Activated CD8-positive, alpha-beta memory T cell treated with anti-CD3 and anti-CD28 coated beads, Interleukin-2, amount 50 U/mL, for 4 hours (primary cell): ENCODE measurements around the gene TAS1R3.
A peak's percentile ranks its signal among the peaks of the same experiment; 100 is the strongest.

Source experiments
- DNase-seq: peaks from one replicate; pipeline ENCODE4 v3.0.0-alpha.2; 2020

Gene TAS1R3

DNA sequence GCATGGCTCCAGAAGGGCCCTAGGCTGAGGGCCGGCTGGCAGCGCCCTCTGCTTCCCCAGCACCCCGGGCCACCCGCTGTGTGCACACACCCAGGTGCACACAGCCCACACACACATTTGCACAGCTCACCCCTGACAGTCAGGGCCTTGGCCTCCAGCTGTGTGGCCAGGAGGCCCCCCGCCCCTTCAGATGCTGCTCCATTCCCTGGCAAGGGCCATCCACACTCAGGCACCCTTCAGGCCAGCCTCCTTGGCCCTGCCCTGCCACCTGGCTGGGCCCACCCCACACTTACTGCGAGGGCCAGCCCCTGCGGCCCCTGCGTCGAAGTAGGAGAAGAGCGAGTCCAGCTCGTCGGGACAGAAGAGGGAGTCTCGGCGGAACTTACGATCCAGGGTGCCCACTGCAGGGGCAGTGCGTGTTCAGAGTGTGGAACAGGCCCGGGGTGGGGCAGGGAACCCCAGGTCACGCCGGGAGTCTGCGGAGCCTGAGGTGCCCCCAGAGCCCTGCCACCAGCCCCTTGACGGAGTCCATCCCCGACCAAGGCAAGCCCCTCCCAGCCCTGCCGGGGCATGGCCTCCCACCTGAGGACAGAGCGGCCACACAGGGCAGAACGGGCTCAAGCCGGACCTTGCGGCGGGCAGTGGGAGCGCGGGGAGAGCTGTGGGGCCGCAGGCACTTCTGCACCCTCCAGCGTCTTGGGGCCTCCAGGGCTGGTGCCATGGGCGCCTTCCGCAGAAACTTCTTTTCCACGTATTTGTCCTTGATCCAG lies 35.7 kb upstream of the TAS1R3 start:
- no peak for DNase-seq

DNA sequence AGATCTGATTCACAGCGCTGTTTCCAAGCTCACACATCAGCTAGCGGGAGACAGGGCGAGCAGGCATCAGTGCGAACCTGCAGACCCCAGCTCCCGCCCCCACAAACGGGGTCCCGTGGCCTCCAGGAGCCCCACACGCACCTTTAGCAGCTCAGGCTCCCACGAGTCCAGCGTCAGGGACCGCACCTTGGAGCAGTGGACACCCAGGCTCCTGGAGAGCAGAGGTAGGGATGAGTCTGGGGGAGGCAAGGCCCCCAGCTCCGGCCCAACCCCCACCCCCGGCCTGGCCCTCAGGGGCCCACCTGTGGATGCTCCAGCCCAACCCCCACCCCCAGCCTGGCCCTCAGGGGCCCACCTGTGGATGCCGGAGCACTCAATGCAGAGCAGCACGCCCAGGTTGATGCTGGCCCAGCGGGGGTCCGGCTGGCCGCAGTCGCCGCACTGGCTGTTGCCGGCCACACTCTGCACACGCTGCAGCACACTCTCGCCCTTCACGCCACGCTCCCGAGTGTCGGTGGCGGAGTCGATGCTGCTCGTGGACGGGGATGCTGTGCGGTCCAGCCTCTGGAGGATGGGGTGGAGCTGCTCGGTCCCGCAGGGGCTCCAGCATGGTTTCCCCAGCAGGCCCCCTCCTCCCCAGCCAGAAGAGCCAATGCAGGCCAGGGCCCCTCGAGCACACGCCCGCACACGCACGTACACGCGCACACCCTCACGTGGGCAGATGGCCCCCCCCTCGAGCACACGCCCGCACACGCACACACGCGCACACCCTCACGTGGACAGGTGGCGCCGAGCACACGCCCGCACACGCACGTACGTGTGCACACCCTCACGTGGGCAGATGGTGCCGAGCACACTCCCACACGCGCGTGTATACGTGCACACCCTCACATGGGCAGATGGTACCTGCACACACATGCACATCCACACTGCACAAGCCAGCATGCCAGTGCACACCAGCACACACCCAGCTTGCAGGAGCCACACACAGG lies 34.7 kb upstream of the TAS1R3 start:
- no peak for DNase-seq

DNA sequence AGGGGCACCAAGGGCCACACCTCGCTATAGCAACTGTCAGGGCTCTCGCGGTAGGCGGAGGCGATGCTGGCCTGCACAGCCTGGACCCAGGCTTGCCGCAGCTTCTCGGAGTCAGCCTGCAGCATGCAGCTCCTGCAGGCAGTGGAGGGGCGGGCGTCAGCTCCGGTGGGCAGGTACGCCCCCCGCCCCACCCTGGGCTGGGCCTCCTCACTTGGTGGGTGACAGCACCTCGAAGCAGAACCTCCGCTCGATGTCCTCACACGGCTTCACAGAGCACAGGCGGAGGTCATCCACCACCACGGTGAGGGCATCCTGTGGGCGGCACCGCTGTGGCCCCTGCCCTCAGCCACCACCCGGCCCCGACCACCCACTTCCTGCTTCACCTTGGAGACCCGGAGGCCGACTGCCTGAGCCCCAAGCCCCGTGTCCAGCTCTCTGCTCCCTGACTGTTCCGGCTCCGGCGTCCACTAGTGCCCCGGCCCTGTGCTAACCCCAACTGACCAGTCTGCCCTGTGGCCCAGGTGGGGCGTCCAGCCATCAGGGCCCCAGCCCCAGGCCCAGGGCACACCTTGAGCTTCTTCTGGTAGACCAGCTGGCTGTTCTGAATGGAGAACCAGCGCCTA lies 33.2 kb upstream of the TAS1R3 start:
- DNase-seq, result no peak

DNA sequence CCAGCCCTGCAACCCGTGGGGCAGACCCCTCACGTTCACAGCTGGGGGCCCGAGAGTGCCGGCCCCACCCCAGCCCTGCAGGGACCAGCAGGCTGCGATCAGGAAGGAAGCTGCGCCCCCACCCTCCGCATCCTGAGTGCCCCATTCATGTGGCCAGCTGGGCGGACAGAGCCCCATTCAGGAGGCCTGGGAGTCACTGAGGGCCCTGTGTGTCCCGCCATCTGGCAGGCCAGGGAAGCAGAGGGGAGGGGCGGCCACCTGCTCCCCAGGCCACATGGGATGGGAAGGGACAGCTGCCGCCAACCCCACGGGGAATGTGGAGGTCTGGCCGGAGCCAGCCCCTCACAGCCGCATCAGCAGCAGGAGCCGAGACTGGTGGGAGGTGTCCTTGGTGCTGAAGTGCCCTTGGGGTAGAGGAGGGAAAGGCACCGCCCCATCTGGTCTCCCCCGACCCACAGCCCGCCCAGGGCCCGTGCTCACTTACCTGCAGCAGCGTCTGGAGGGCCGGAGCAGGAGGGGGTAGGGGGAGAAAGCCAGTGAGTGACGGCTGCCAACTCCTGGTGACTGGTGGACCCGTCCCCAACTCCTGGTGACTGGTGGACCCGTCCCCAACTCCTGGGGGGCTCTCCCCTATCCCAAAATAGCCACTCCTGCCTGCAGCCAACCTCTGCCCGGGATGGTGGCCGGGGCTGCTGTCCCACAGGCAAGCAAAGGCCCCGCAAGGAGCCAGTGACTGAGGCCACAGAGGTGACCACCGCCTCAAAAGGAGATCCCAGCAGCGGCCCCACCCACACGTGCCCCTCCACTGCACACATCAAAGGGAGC lies 32.0 kb upstream of the TAS1R3 start:
- DNase-seq, result no peak

DNA sequence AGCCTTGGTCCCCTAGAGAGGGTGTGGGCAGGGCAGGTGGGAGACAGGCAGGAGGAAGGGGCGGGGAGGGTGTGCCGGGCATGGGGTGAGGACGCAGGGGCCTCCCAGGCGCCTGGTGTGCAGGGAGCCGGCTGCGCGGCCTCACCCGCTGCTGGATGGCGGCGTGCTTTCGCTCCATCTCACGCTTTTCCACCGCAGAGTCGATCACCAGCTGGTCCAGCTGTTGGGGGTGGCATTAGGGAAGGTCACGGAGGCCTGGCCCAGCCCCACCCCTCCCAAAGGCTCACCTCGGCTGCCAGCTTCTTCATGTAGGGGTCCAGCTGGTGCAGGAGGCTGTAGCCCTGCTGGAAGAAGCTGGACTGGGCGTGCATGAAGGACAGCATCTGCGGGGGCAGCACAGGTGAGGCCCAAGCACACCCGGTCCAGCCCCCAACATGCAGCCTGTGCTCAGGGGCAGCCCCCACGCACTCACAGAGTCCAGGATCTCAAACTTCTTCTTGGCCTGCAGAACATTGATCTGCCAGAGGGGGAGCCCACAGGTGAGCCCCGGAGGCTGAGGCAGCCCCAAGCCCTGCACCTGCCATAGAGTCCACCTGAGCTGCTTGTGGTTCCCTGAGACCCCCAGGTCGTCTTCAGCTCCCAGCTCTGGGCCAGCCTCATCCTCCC lies 31.3 kb upstream of the TAS1R3 start:
- DNase-seq, result no peak

DNA sequence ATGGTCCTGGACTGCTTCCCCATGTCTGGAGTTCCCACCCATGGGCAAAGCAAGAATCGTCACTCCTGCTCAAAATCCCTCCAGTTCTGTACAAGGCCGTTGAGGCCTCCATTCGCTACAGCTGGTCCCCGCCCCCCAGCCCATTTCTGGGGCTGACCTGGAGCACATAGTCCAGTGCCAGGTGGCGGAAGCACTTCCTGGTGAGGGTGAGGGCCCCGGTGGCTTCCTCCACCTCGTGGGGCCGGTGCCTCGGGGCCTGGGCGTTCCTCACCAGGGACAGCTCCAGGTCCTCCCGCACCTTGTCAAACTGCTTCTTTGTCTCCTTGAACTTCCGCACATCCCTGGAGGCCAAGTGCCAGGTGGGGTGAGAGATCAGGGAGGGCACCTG lies 30.7 kb upstream of the TAS1R3 start:
- DNase-seq, result no peak

DNA sequence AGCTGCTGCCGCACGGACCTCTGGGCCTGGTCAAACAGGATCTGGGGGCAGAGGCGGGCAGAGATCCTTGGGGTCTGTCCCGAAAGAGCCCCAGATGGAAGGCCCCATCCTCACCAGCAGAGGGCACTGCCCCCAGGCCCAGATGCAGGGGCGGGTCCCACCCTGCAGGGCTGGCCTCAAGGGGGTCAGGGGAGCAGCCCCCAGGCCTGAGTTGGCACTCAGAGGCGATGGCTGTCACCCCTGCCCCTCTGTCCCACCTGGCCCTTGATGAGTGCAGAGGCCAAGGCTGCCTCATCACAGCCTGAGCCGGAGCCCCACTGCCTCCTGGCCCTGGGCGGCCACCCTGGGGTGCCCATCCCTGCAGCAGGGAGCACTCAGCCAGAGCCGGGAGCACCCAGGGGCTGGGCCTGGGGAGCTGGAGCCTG lies 29.1 kb upstream of the TAS1R3 start:
- DNase-seq, result no peak

DNA sequence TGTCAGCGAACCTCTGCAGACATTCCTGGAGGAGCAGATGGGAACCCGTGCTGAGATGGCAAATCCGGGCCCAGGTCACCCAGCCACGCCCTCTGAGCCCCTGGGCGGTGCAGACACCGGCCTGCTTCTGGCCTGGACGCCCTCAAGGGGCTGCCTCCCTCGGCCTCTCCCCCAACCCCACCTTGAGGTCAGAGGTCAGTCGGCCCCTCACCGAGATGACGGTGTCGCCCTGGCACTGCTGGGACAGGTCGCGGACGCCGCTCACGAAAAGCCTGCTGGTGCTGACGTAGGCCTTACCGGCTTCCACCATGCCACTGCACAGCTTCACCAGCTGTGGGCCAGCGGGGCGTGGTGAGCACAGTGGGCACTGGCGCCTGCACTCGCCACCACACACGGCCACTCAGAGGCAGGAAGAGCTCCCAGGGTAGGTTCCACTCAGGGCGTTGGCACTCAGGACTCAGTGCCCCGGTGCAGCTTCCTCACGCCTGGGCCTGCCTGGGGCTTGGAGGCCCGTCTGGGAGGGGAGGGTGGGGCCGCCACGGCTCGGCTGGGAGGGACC lies 28.1 kb upstream of the TAS1R3 start:
- no peak for DNase-seq

DNA sequence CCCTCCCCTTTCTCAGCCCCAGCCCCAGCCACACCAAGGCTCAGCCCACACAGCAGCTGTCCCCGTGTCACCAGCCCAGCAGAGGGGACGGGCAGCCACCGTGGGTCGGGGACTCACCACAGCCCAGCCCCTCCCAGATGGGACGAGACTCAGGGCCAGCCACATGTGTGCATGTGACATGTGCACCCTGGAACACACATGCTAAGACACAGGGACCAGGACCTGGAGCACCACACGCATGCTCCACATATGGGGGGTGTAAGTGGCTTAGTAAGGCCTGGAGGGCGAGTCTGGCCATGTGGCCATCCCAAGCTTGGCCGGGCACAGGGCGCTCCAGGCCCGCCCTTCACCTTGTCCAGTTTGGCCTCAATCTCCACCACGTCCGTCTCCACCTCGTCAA lies 27.3 kb upstream of the TAS1R3 start:
- DNase-seq, result no peak

DNA sequence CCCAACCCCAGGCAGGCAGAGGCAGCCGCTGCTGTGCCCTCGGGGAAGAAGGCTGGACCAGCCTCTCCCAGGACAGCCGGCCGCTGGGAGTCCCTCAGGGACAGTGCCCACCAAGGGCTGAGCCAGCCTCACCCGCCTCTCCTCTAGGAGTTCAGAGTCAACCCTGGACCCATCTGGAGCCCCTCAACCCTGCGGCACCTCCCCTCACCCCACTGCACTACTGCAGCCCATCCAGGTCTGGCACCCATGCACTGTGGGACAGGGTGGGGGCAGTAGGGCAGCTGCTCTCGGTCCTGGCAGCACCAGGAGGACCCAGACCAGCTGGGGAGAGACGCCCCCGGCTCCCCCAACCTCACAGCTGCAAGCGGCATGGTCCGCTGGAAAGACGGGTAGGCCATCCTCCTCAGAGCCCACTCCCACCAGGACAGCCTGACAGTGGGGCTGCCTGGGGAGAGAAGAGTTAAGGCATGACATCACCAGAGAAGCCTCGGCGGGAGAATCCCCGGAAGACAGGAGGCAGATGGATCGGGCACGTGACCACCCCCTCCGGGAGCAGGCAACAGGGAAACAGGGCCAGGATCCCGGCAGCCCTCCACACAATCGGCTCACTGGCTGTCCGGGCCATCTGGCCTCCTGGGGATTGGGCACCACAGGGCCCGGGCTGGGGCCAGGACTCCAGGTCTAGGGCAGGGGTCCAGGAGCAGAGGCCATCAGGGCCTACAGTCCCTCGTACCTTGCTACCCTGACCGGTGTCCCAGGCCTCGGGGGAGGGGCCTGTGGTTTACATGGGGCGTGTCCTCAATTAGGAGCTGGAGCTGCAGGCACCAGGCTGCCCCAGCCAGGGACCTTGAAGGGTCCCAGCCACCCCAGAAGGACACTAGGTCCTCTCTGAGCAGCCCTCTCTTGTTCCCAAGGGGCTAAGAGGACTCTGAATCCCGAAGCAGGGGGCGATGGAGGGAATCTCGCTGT lies 26.5 kb upstream of the TAS1R3 start:
- no peak for DNase-seq

DNA sequence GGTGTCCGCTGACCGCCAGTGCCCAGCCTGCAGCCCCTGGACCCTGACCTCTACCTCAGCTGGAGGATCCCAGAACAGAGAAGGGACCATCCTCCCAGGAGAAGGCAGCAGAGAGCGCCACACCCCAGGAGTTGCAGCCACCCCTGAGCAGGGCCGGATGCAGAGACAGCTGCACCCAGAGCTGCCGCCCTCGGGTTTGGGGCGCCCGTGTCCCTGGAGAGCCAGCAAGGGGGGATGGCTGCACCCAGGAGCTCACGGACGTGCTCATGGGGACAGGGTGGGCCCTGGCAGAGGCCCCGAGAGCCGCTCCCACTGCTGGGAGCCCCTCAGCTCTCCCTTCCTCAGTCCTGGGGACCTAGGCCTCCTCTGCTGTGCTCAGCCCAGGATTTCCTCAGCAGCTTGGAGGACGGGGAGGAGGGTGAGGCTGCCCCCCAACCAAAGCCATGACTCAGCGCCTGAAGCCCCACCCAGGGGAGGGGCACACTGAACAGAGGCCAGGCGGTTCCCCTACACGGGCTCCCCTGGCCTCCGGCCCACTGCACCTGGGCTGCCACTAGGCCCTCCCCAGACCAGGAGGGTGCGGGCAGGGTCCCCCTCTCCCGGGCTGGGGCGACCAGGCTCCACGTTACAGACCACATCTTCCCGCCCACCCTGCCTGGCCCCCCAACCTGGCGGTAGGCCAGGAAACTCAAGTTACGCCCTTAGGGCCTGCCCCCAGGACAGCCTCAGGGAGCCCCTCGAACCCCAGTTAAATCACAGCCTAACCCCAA lies 25.6 kb upstream of the TAS1R3 start:
- peak; percentile 84 for DNase-seq

DNA sequence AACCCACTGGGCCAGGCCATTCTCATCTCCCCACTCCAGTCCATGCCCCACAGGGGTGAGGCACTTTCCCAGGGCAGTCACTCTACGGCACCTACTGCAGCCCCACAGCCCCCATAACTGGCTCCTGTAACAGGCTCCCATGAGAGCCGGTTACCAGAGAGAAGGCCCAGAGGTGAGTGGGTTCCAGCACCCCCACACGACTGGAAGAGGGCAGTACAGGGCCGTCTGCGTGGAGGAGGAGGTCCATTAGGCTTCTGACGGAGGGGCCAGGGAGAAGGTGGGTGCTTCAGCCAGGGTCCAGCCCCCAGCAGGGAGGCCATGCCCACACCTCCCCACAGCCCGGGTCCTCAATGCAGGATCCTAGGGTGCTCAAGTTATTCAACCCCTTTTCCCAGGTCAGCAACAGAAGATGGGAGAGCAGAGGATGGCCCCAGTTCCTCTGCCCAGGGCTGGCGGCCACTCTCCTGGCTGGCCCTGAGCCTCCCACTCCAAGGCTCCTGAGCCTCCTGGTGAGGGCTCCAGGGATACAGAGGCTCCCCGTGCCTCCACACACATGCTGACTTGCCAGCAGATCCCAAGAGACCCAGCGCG lies 24.9 kb upstream of the TAS1R3 start:
- DNase-seq, result no peak

DNA sequence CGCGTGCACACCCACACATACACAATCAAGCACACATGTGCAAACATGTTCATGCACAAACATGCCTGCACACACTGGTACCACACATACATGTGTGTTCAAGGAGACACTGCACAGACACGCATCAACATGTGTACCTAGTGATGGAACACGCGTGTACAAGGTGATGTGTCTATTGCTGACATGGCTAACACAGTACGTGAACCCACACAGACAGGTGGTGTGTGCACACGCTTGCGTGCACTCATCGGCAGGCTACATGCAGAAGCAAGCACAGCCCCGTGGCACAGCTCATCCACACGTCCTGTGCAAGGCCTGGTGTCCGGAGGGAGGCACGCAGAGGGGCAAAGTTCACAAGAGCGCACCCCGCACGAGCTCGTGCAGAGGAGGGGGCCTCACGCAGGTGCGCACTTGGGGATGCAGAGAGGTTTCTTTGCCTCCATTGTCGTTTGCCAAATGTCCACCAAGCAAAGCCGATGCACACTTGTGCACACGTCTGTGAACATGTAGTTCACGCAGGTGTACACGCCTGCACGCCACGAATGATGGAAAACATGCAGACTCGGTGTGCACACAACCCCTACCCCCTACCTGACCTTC lies 24.3 kb upstream of the TAS1R3 start:
- DNase-seq, result no peak

DNA sequence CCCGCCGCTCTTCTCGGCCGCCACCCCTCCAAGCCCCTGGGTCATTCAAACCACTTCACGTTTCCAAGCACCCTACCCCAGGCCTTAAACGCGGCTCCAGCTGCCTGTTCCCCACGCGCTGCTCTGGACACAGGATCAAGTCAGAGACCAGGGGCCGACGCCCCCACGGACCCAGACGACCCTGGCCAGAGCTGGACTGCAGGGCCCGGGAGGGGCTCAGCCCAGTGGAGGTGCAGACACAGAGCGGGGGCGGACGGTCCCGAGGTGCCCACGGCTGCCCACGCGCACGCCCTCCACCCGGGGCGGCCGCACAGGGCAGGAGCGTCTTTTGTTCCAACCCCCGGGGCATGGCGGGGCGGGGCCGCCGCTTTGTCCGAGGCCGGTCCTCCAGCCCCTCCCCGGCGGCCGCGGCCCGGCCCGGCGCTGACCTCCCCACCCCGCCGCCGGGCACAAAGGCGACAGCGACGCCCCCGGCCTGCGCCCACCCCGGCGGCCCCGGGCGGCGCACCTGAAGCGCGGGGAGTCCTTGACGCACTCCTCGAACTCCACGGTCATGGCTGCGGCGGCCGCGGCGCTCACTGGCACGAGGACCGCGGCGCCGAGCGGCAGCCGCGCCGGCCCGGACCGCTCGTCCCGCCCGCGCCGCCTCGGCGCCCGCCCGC lies 23.7 kb upstream of the TAS1R3 start:
- DNase-seq, result peak; percentile 37

DNA sequence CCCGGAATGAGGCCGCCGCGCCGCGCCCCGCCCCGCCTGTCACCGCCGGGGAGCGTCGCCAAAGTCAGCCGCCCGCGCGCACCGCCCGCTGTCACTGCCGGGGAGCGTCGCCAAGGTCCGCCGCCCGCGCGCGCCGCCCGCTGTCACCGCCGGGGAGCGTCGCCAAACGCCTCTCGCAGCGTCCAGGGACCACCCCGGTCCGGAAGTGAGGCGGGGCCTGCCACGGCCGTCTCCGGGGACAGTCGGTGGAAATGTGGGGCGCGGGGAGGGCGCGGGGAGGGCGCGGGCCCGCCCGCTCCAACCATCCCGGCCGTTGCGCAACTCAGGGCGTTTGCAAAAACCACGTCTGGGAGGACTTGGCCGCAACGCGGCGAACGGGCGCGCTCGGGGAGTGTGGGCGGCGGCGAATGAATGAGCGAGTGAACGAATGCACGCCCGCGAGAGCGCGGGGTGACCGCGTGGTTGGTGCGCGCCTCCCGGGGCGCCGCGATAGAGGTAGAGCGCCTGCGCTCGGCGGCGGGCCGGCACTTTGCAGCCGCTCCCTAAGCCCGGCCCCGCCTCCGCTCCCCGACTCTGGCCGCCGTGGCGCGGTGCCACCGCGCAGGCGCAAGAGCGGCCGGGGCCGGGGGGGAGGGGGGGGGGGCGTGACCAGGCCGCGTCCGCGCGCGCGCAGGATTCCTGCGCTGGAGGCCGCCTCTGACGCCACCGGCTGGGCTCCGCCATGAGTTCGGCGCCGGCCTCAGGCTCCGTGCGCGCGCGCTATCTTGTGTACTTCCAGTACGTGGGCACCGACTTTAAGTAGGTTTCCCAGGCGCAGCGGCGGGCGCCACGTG lies 22.9 kb upstream of the TAS1R3 start, which contains the start of the genes ACAP3 and PUSL1:
ACAP3 (minus strand) TSS at position 8 of the 833 bp plus-strand sequence. CDS start 115 bp downstream, outside the sequence.
PUSL1 (plus strand) TSS at position 675 of the 833 bp plus-strand sequence; CDS start at position 722, 47 bp downstream.
- peak; percentile 87 for DNase-seq

DNA sequence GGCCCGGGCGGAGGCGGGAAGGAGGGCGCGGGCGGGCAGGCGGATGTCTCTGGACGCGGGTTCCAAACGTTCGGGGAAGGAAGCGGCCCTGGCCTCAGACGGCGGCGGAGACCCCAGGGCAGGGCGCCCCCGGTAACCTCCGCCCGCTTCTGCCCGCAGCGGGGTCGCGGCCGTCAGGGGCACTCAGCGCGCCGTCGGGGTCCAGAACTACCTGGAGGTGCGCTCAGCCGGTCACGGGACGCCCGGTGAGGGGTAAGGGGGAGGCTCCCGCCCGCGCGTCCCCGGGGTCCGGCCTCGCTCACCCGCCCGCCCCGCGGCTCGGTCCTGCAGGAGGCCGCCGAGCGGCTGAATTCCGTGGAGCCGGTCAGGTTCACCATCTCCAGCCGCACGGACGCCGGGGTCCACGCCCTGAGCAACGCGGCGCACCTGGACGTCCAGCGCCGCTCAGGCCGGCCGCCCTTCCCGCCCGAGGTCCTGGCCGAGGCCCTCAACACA lies 22.3 kb upstream of the TAS1R3 start:
- DNase-seq, result no peak
